ENCODE results near the gene XG. TPM values are rescaled to one million over a fixed set of nuclear protein-coding genes. Genes with fewer than 3 reads are reported as not detected.
"Not testable (repeated sequence)": the region's sequence is repeated elsewhere in the genome, so short reads cannot be mapped to it uniquely, and the experiment has no call there.

XG gene
- total RNA-seq, 1 donor from 2014 or later = 3.1 TPM

- peak overlapping the region; percentile 65 for H3K27ac ChIP-seq (ENCODE audit: low read depth, low read length)
- H3K9ac ChIP-seq (ENCODE audit: low read depth in 1 of 3, low read length in 3 of 3); H3K27me3 ChIP-seq (ENCODE audit: control insufficient read depth in 3 of 3, insufficient read depth in 3 of 3, low read length in 3 of 3): not testable (repeated sequence)
These were observed 52.4 kb downstream of the XG start for GRCh38 chrX:2804106-2804843.

DNA sequence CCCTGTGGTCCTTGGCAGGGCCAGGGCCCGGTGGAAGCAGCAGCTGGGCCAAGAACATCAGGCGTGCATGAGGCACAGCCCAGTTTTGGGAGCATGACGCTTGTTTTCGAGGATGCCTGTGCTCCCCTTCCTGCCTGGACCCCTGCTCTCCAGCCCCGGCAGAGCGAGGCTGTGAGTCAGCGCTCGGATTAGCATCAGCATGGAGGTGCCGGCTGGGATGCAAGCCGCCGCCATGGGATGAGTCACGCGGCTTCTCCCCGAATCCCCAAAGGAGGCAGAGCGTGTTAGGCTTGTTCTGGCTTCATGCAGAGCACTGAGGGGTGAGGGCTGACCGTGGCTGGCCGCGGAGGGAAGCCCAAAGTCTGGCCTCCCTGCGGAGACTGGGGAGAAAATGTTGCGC is 53.0 kb downstream of the XG start:
- not testable (repeated sequence) for H3K27me3 ChIP-seq (ENCODE audit: control insufficient read depth in 3 of 3, insufficient read depth in 3 of 3, low read length in 3 of 3); H3K9ac ChIP-seq (ENCODE audit: low read depth in 1 of 3, low read length in 3 of 3); H3K9me3 ChIP-seq (ENCODE audit: control insufficient read depth in 3 of 3, low read length in 3 of 3); H3K4me1 ChIP-seq (ENCODE audit: control insufficient read depth in 3 of 3, insufficient read depth in 3 of 3, low read length in 3 of 3); H3K36me3 ChIP-seq (ENCODE audit: control insufficient read depth in 3 of 3, insufficient read depth in 3 of 3, low read length in 3 of 3); H3K4me3 ChIP-seq (ENCODE audit: low read length in 3 of 3)
- H3K27ac ChIP-seq (ENCODE audit: low read depth, low read length) = peak overlapping the region; percentile 65

More at GRCh38 chrX:2804106-2804843, 52.4 kb downstream of the XG start:
- not testable (repeated sequence) for H3K9me3 ChIP-seq (ENCODE audit: control insufficient read depth in 3 of 3, low read length in 3 of 3); H3K4me3 ChIP-seq (ENCODE audit: low read length in 3 of 3); H3K4me1 ChIP-seq (ENCODE audit: control insufficient read depth in 3 of 3, insufficient read depth in 3 of 3, low read length in 3 of 3); H3K36me3 ChIP-seq (ENCODE audit: control insufficient read depth in 3 of 3, insufficient read depth in 3 of 3, low read length in 3 of 3)

GRCh38 chrX:2811271-2811670 is 59.4 kb downstream of the XG start:
- Histone ChIP-seq H3K4me1 (ENCODE audit: control insufficient read depth in 3 of 3, insufficient read depth in 3 of 3, low read length in 3 of 3) (no peaks in the 10 kb centered on the region), H3K27me3 (ENCODE audit: control insufficient read depth in 3 of 3, insufficient read depth in 3 of 3, low read length in 3 of 3) (no peaks in the 10 kb centered on the region), H3K9ac (ENCODE audit: low read depth in 1 of 3, low read length in 3 of 3) (no peak overlapping the region), H3K27ac (ENCODE audit: low read depth, low read length) (no peak overlapping the region), H3K36me3 (ENCODE audit: control insufficient read depth in 3 of 3, insufficient read depth in 3 of 3, low read length in 3 of 3) (no peaks in the 10 kb centered on the region), H3K9me3 (ENCODE audit: control insufficient read depth in 3 of 3, low read length in 3 of 3) (no peaks in the 10 kb centered on the region), H3K4me3 (ENCODE audit: low read length in 3 of 3) (no peak overlapping the region)

DNA sequence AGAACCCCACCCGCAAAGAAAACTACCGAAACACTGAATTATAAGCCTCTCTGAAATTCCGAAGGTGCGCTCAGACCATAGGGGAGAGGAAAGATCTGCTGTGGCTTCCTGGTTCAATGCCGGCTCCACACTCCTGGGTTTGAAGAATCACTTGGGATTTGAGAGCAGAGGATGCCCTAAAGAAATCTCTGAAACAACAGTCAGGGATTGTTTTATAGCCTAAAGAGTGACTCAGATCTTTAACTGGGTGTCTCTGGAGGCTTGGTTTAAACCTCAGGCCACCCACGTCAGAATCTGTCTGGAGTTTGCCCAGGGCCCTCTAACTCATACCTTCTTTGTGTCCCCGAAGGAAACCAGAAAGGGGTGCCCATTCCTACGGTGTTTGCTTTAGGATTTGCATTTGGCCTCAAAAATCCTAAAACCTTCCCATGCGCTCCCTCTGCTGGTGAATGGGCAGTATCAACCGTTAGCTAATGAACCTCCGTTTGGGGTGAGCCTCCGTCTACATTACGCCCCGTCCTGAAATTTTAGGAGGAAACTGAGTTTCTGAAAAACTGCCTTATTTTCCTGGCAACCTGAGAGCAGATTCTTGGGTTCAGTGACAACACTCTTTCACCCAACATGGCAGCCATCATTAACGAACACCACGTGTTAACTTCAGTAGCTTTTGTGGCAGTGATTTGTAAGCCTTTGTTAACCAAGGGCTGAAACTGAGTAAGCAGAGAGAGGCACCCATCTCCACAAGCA is 60.5 kb downstream of the XG start:
- H3K9ac ChIP-seq (ENCODE audit: low read depth in 1 of 3, low read length in 3 of 3); H3K4me1 ChIP-seq (ENCODE audit: control insufficient read depth in 3 of 3, insufficient read depth in 3 of 3, low read length in 3 of 3); H3K9me3 ChIP-seq (ENCODE audit: control insufficient read depth in 3 of 3, low read length in 3 of 3); H3K36me3 ChIP-seq (ENCODE audit: control insufficient read depth in 3 of 3, insufficient read depth in 3 of 3, low read length in 3 of 3); H3K27me3 ChIP-seq (ENCODE audit: control insufficient read depth in 3 of 3, insufficient read depth in 3 of 3, low read length in 3 of 3); H3K27ac ChIP-seq (ENCODE audit: low read depth, low read length): not testable (repeated sequence)
- peak overlapping the region in 1 of 3 donors; percentile 20 for H3K4me3 ChIP-seq (ENCODE audit: low read length in 3 of 3)

- Histone ChIP-seq H3K27me3 (ENCODE audit: control insufficient read depth in 3 of 3, insufficient read depth in 3 of 3, low read length in 3 of 3) (no peaks in the 10 kb centered on the region), H3K4me1 (ENCODE audit: control insufficient read depth in 3 of 3, insufficient read depth in 3 of 3, low read length in 3 of 3) (no peaks in the 10 kb centered on the region), H3K4me3 (ENCODE audit: low read length in 3 of 3) (no peak overlapping the region), H3K27ac (ENCODE audit: low read depth, low read length) (no peak overlapping the region), H3K9ac (ENCODE audit: low read depth in 1 of 3, low read length in 3 of 3) (no peak overlapping the region), H3K9me3 (ENCODE audit: control insufficient read depth in 3 of 3, low read length in 3 of 3) (no peaks in the 10 kb centered on the region), H3K36me3 (ENCODE audit: control insufficient read depth in 3 of 3, insufficient read depth in 3 of 3, low read length in 3 of 3) (no peaks in the 10 kb centered on the region)
These were observed 65.2 kb downstream of the XG start for GRCh38 chrX:2817036-2817435.

- no peak overlapping the region for H3K9ac ChIP-seq (ENCODE audit: low read depth in 1 of 3, low read length in 3 of 3)
- no peak overlapping the region for H3K27ac ChIP-seq (ENCODE audit: low read depth, low read length)
- no peaks in the 10 kb centered on the region for H3K27me3 ChIP-seq (ENCODE audit: control insufficient read depth in 3 of 3, insufficient read depth in 3 of 3, low read length in 3 of 3)
- no peaks in the 10 kb centered on the region for H3K9me3 ChIP-seq (ENCODE audit: control insufficient read depth in 3 of 3, low read length in 3 of 3)
- H3K36me3 ChIP-seq (ENCODE audit: control insufficient read depth in 3 of 3, insufficient read depth in 3 of 3, low read length in 3 of 3) = no peaks in the 10 kb centered on the region
- H3K4me1 ChIP-seq (ENCODE audit: control insufficient read depth in 3 of 3, insufficient read depth in 3 of 3, low read length in 3 of 3) = no peaks in the 10 kb centered on the region
- no peak overlapping the region for H3K4me3 ChIP-seq (ENCODE audit: low read length in 3 of 3)
These were observed 67.7 kb downstream of the XG start for GRCh38 chrX:2819345-2820135.

GRCh38 chrX:2820136-2820771 is 68.4 kb downstream of the XG start:
- Histone ChIP-seq H3K4me1 (ENCODE audit: control insufficient read depth in 3 of 3, insufficient read depth in 3 of 3, low read length in 3 of 3) (no peaks in the 10 kb centered on the region), H3K9me3 (ENCODE audit: control insufficient read depth in 3 of 3, low read length in 3 of 3) (no peaks in the 10 kb centered on the region), H3K27ac (ENCODE audit: low read depth, low read length) (no peak overlapping the region), H3K36me3 (ENCODE audit: control insufficient read depth in 3 of 3, insufficient read depth in 3 of 3, low read length in 3 of 3) (no peaks in the 10 kb centered on the region), H3K4me3 (ENCODE audit: low read length in 3 of 3) (no peak overlapping the region), H3K27me3 (ENCODE audit: control insufficient read depth in 3 of 3, insufficient read depth in 3 of 3, low read length in 3 of 3) (peaks cover 0 to under 1% (median 0%) of the 10 kb centered on the region in 3 donors), H3K9ac (ENCODE audit: low read depth in 1 of 3, low read length in 3 of 3) (no peak overlapping the region)

GRCh38 chrX:2823795-2824386 is 72.1 kb downstream of the XG start:
- H3K36me3 ChIP-seq (ENCODE audit: control insufficient read depth in 3 of 3, insufficient read depth in 3 of 3, low read length in 3 of 3) = no peaks in the 10 kb centered on the region
- peaks cover 0 to 18% (median 7%) of the 10 kb centered on the region in 3 donors for H3K27me3 ChIP-seq (ENCODE audit: control insufficient read depth in 3 of 3, insufficient read depth in 3 of 3, low read length in 3 of 3)
- H3K27ac ChIP-seq (ENCODE audit: low read depth, low read length) = no peak overlapping the region
- H3K9ac ChIP-seq (ENCODE audit: low read depth in 1 of 3, low read length in 3 of 3) = no peak overlapping the region
- no peaks in the 10 kb centered on the region for H3K9me3 ChIP-seq (ENCODE audit: control insufficient read depth in 3 of 3, low read length in 3 of 3)
- H3K4me3 ChIP-seq (ENCODE audit: low read length in 3 of 3) = no peak overlapping the region
- no peaks in the 10 kb centered on the region for H3K4me1 ChIP-seq (ENCODE audit: control insufficient read depth in 3 of 3, insufficient read depth in 3 of 3, low read length in 3 of 3)

DNA sequence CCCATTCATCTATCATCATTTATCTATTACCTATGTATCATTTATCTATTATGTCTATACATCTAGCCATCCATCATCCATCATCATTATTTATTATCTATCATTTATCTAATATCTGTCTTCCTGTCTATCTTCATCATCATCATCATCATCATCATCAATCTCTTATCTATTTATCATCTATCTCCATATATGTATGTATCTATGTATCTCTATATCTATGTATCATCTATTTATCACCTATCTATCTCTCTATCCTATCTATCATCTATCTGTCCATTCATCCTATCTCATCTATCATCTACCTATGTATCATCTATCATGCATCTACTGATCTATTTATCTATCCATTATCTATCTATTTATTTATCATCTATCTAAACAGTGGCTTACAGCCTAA is 73.0 kb downstream of the XG start:
- no peaks in the 10 kb centered on the region for H3K4me1 ChIP-seq (ENCODE audit: control insufficient read depth in 3 of 3, insufficient read depth in 3 of 3, low read length in 3 of 3)
- no peaks in the 10 kb centered on the region for H3K9me3 ChIP-seq (ENCODE audit: control insufficient read depth in 3 of 3, low read length in 3 of 3)
- no peaks in the 10 kb centered on the region for H3K36me3 ChIP-seq (ENCODE audit: control insufficient read depth in 3 of 3, insufficient read depth in 3 of 3, low read length in 3 of 3)
- no peak overlapping the region for H3K27ac ChIP-seq (ENCODE audit: low read depth, low read length)
- peaks cover under 1 to 18% (median 7%) of the 10 kb centered on the region in 3 donors for H3K27me3 ChIP-seq (ENCODE audit: control insufficient read depth in 3 of 3, insufficient read depth in 3 of 3, low read length in 3 of 3)
- no peak overlapping the region for H3K9ac ChIP-seq (ENCODE audit: low read depth in 1 of 3, low read length in 3 of 3)
- H3K4me3 ChIP-seq (ENCODE audit: low read length in 3 of 3) = no peak overlapping the region
